Stimulated activated naive CD4-positive, alpha-beta T cell treated with Interleukin-2 at 50 U/mL for 16 hours (primary cell): Measurements from ENCODE around the gene IGFBP3.
A peak's percentile ranks its signal among the peaks of the same experiment; 100 is the strongest.

Experiments
- DNase-seq: peaks from one replicate; lab custom pipeline; 2025; lab: John Stamatoyannopoulos, UW

Gene IGFBP3

GRCh38 chr7:45922810-45923209, 1.7 kb upstream of the IGFBP3 start:
- DNase-seq = no peak

GRCh38 chr7:45921699-45922519, 837 bp upstream of the IGFBP3 start:
- DNase-seq = no peak

DNA sequence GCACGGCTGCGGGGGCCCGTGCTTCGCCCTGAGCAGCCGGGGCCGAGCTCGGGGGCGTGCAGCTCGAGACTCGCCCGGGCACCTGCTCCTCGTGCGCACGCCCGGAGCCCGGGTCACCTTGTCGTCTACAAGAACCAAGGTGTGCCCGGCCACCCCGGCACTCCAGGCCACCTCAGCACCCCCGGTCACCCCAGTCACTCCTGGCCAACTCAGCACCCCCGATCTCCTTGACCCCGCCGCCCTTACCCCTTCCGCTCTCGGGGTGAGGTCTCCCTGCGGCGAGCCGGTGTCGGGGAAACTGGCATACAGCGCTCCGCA, 268 bp upstream of the IGFBP3 start:
- DNase-seq = no peak

- DNase-seq = no peak
Observed at GRCh38 chr7:45919993-45920459, 1.0 kb downstream of the IGFBP3 start.

- DNase-seq = no peak
Observed at GRCh38 chr7:45919231-45919784, 1.8 kb downstream of the IGFBP3 start.

GRCh38 chr7:45918556-45918955, 2.5 kb downstream of the IGFBP3 start:
- no peak for DNase-seq

GRCh38 chr7:45917658-45918057, 3.4 kb downstream of the IGFBP3 start:
- DNase-seq = peak; percentile 56

GRCh38 chr7:45917064-45917463, 4.0 kb downstream of the IGFBP3 start:
- no peak for DNase-seq

DNA sequence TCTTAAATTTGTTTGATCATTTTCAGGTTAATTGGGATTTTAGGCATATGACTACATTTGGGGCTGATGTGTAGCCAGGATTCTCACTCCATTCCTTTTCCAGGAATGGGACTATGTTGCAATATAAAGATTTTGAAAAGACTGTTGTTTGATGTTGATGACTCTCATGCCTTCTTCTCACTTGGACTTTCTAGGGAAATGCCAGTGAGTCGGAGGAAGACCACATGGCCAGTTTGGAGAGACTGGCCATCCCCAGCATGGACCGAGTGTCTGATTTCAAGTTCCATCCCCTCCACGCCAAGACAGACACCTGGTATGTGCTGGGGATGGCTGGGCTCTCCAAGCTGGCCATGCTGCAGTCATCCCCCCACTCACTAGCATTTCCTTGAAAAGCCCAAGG, 5.5 kb downstream of the IGFBP3 start:
- no peak for DNase-seq

DNA sequence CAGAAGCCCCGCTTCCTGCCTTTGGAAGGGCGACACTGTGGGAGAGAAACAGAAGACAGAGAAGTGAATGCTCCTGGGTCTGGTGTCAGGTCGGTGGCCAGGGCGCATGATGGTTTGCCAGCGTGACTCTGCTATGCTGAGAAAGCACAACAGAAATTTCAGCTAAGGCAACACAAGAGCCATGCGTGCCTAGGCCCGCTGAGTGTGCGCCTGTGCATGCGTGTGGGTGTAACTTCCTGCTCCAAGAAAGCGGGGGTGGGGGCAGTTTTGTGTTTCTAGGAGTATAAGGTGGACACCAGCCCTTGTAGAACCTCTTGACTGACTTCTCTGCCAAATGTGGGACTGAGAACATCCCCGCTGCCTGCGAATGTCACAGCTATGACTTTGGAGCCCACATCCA, 6.2 kb downstream of the IGFBP3 start:
- DNase-seq = no peak

DNA sequence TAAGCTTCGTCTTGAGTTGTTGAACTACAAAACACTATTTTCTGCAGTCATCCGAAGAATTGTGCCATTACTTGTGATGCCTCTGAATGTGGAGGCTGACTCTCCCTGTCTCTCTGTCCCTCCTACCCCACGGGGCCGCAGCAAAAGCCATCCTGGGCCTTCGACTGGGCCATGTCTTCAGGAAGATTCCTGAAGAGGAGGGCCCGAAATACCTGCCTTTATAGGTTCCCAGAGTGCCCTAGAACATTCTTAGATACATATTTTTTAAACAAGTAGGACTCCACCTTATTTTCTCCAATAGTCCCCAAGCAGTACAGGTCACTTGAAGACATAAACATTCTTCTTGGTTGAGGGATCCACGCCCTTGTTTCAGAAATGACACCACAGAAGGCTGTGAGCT, 8.1 kb downstream of the IGFBP3 start:
- DNase-seq = no peak

GRCh38 chr7:45911311-45911710, 9.8 kb downstream of the IGFBP3 start:
- no peak for DNase-seq

- DNase-seq = no peak
Observed at GRCh38 chr7:45910855-45911254, 10.2 kb downstream of the IGFBP3 start.

DNA sequence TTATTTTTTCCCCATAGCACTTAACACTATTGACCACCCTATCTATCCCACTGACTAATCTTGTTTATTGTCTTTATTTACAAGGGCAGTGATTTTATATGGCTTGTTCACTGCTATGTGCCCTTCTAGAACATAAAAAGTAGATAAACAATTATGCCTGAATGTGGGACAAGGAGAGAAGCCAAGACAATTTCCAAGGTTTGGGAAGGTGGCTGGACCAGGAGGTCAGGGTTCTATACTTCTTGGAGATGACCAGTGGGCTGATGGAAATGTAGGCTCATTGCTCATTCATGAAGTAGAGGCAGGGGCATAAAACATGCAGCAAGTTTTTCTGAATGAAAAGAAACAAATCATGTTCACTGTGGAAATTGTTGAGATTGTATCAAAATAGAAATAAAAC, 11.5 kb downstream of the IGFBP3 start:
- no peak for DNase-seq

GRCh38 chr7:45902820-45903219, 18.3 kb downstream of the IGFBP3 start:
- no peak for DNase-seq

DNA sequence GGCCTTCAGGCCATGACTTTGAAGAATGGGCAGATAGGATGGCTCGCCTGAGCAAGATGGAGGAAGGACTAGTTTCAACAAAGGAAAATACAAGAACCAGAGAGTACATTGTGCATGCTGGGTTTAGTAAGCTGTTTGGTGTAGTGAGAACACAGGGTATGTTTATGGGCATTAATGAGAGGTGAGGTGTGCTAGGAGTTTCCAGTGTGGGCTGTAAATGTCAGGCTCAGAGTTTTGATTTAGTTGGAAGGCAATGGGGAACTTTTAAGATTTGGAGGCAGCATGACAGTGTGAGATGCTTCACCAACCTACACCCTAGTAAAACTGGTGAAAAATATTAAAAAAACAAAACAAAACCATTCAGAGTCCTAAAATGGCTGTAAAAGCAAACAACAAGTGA, 19.5 kb downstream of the IGFBP3 start:
- no peak for DNase-seq

DNA sequence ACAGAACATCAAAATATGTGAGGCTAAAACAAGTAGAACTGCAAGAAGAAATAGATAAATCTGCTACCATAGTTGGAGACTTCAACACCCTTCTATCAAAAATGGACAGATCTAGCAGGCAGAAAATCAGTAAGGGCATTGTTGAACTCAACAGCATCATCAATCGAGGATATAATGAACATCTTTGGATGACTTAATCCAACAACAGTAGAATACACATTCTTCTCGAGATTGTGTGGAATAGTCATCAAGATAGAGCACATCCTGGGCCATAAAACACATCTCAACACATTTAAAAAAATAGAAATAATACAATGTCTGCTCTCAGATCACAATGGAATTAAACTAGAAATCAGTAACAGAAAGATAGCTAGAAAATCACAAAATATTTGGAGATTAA, 22.9 kb downstream of the IGFBP3 start:
- no peak for DNase-seq

- no peak for DNase-seq
Observed at GRCh38 chr7:45897042-45897690, 23.9 kb downstream of the IGFBP3 start.

DNA sequence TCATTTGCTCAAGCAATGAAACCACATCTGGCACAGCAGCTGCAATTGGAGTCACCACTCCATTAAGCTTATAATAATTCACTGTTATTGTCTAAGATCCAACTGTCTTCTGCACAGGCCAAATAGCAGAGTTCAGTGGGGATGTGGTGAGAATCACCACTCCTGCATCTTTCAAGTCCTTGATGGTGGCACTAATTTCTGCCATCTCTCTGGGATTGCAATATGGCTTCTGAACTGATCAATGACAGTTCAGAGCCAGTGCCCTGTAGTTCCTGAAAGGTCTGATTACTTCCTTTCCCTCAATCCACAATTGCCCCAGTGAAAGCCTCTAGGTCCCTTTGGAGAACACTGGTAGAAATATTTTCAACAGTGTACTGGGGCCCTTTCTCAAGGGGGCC, 26.4 kb downstream of the IGFBP3 start:
- DNase-seq = no peak

DNA sequence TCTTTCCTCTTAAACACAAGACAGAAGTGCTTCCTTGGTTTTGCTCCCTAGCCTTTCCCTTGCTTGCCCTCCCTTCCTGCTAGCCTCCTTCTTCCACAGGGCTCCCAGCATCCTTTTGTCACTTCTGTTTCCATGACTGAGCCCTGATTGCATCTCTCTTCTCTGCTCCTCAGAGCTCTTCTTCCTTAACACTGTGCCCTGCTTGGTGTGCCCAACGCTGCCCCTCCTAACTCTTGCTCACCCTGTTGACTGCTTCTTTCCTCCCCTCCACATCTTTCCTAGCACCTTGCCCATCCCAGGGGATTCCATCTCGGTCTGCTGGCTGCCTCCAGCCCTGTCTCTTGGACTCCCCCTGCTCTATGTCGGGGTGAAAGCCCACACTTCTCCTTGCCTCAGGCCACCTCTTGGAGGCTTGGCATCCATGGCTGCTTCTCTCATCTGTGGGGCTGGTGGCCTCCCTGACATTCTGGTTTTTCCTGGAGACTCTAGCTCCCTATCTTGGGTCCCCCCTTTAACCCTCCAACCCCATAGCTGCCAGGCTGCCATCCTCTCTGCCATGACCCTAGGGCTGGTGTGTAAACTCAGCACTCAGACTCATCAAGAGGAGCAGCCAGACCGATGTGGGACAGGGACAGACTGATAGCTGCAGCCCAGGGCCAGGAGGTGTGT, 26.9 kb downstream of the IGFBP3 start:
- no peak for DNase-seq

DNA sequence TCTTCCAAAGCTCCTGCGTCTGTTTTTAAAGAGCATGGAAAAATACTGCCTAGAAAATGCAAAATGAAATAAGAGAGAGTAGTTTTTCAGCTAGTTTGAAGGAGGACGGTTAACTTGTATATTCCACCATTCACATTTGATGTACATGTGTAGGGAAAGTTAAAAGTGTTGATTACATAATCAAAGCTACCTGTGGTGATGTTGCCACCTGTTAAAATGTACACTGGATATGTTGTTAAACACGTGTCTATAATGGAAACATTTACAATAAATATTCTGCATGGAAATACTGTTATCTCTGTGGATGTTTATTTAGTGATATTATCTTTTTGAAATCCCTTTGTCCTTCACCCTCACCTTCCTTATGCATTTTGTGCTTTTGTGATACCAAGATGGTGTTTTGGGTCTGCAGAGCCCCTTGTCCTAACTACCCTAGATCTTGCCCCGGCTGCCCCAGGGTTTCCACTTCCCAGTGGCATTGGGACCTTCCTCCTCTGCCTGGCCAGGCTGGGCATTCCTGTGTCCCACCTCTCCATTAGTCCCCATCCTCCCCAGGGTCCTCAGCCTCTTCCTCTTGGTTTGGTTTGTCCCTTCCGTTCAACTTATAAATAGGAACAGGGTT, 27.6 kb downstream of the IGFBP3 start:
- no peak for DNase-seq

GRCh38 chr7:45892407-45893035, 28.6 kb downstream of the IGFBP3 start:
- no peak for DNase-seq
